GM18498 (cell line): ENCODE measurements around the gene SLC4A3.

Experiments
- ATAC-seq: cut with Tn5 transposase; IDR thresholded peaks from one replicate; pipeline ENCODE4 v1.9.1; 2021; ENCODE audit warnings: mild to moderate bottlenecking, moderate library complexity; ENCODE audit not compliant: unreplicated experiment

The SLC4A3 gene

DNA sequence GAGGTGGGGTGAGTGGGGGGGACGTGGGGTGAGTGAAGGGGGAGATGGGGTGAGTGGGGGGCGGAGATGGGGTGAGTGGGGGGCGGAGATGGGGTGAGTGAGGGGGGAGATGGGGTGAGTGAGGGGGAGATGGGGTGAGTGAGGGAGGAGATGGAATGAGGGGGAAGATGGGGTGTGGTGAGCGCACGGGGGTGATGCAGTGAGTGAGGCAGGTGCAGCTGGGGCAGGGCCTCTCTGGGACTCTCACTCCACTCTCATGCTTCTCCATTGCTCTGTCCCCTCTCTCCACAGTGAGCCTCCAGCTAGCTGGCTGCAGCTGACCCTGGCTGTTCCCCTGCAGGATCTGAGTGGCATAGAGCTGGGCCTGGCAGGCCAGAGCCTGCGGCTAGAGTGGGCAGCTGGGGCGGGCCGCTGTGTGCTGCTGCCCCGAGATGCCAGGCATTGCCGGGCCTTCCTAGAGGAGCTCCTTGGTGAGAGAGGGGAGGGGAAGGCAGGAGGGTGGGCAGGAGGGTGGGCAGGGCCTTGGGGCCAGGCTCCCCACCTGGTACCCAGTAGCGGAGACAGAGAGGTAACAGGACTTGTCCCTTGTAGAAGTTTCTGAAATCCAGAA lies 13.9 kb upstream of the SLC4A3 start:
- no peak for ATAC-seq

DNA sequence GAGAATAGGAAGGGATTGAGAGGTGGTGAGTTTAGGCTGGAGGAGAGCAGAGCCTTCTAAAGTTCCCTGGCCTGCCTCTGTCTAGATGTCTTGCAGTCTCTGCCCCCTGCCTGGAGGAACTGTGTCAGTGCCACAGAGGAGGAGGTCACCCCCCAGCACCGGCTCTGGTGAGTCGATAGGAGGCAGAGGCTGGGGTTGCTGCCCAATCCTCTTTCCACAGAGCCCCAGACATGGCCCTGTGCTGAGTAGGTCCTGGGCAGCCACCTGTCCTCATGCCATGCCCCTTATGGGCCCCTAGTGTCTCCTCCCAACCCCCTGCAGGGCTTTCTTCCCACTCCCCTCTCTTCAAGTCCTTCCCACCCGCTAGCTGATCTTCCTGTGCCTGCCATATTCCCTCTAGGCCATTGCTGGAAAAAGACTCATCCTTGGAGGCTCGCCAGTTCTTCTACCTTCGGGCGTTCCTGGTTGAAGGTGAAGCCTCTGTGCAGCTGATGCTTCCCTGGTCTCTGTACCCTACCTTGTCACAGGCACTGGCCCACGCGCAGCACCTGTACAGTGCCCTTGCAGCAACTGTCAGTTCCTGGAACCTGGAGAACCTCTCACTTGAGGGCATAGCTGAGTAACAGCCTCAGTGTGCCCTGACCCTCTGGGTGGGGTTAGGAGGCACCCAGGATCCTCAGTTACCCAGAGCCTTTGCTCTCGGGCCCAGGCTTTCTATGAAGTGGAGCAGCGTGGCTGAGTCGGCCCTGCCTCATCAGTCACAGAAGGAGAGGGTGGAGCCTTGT lies 13.2 kb upstream of the SLC4A3 start:
- no peak for ATAC-seq

DNA sequence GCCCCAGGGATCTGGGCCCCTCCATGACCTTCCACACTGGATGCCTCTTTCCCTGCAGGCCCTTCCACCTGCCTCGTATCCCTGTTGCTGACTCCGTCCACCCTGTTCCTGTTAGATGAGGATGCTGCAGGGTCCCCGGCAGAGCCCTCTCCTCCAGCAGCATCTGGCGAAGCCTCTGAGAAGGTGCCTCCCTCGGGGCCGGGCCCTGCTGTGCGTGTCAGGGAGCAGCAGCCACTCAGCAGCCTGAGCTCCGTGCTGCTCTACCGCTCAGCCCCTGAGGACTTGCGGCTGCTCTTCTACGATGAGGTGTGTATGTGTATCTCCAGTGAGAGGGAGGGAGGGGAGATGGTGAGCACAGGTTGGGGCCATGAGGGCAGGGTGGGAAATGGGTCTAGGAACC lies 12.4 kb upstream of the SLC4A3 start:
- no peak for ATAC-seq

DNA sequence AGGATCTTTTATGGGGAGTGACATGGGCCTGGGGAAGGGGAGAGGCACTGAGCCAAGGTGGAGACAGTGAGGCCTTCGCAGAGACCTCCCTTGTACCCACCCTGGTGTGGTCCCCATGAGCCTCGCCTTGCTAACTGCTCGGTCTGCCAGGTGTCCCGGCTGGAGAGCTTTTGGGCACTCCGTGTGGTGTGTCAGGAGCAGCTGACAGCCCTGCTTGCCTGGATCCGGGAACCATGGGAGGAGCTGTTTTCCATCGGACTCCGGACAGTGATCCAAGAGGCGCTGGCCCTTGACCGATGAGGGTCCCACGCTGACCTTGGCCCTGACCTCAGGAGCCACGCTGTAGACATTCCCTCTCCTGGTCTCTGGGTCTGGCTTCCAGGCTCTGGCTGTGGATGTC lies 11.5 kb upstream of the SLC4A3 start:
- ATAC-seq = no peak

DNA sequence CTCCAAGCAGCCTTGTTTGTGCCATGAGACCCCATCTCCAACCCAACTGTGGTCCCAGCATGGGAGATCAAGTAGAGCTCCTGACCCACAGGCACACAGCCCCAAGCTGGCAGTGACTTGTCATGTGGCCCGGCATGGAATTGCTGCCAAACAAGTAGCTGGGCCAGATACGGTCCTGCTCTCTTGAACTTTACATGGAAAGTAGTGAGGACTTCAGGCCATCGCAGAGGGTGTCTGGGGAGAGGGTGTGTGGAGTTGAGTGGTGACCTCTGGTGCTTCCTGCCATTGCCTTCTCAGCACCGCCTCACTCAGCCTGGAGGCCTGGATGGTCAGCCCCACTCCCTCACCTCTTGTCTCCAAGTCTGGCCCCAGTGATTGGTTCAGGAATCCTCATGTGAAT lies 10.9 kb upstream of the SLC4A3 start:
- ATAC-seq = no peak

DNA sequence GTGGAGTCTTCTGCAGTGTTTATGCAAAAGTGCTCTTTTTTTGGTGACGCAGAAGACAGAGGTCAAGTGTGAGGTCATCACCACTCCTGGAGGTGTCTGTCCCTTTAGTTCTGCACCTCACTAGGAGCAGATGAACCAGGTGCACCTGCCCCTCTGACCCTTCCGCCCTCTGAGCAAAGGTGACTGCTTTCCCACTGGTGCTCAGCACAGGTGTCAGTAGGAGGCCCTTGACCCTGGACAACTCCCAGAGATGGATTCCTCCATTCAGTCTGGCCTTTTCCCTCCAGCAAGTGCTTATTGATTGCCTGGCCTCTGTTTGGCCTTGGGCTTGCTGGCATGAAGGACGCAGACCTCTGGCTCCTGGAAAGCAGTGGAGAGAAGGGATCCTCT lies 8.7 kb upstream of the SLC4A3 start:
- ATAC-seq = no peak

DNA sequence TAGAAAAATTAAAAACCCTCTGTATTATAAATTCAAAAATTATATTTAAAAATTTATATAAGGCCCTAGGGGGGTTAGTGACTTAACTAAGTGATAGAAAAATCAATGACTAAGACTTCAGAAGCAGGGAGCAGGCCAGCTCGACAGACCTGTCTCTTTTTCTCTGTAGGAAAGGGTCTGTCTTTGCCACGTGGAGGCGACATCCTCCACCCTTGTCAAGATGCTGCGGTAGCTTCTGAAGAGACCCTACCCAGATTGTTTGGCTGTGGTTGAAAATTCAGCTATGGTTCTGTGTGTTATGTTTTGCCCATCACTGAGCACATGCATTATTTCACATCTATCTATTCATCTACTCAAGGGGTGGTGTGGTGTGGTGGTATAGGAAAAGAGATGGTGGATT lies 8.2 kb upstream of the SLC4A3 start:
- no peak for ATAC-seq

DNA sequence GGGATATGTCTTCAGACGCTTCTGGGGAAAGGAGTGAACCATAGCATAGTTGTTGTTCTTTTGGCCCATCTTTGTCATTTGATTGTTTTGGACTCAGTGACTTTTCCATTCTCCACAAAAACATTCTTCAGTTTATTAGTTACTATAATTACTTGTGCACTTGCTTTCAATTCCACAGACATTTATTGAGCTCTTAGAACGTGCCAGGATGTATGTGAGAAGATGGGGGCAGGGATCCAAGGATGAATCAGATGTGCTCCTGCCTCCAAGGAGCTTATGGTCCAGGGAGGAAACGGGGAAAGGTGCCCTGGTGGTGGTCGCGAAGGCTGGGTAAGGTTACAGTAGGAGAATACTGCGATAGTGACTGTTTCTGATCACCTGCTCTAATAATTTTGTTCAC lies 6.9 kb upstream of the SLC4A3 start:
- no peak for ATAC-seq

DNA sequence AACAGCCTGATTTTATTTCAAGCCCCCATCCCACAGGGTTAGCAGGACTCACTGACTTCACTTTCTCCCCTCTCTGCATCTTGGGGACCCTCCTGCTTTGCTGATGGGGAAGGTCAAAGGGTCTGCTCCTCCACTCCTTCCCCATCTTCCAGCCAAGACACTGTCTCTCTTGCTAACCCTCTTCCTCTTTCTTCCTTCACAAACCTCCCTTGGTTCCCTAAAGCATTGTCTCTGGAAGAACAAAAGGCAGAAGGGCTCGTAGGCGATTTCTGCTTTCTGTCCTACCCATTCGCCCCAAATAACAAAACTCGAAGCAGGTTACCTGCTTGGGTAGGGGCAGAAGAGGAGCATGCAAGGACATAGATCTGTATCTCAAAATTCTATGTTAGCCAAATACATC lies 5.5 kb upstream of the SLC4A3 start:
- no peak for ATAC-seq

DNA sequence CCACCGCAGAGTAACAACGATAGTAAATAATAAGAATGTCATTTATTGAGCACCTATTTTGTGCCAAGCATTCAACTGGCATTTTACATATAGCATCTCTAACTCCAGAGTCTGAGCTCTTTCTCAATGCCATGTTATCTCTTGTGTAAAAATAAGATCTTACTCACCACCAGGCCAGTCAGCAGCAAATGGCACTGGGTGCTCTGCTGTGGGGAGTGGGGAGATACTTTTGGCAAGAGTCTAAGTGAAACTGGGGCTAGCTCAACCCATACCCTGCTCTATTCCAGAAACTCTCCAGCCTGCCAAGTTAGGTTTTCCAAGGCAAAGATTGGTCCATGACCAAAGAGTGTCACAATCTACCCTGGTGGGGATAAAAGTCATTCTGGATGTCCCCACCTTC lies 5.0 kb upstream of the SLC4A3 start:
- no peak for ATAC-seq

DNA sequence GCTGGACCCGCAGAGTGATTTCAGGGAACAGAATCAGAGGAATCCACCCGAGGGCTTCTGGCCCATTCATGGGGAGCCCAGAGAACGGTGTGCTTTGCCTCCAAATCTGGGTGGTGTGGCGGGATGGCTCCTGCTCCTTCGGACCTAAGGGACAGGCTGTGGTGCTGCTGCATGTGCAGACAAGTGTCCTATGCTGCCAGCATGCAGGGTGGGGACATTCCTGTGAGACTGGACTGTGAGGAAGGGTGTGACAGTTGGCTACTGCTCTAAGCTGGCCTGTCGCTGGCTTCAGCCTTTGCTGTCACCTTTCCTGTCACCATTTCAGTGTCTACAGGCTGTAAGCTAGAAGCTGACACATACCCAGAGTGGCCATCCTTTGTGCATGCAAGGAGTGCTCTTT lies 2.9 kb upstream of the SLC4A3 start:
- ATAC-seq = no peak

DNA sequence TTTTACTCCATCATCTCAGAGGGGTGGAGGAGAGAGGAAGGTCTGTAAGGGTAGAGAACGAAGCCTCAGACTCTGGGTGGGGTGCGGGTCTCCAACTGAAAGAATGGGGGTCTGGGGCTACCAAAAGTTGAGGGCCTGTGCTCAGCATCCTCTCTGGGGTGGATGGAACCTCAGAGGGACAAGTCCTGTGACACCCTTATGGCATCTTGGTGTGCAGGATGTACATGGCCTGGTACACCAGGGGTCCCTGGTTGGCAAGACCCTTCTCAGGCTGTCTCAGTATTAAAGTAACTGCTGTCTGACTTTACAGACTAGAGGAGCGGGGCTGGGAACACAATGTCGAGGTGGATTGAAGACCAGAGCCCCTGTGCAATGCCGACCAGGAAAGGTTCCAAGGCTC lies 2.3 kb upstream of the SLC4A3 start:
- ATAC-seq = no peak

DNA sequence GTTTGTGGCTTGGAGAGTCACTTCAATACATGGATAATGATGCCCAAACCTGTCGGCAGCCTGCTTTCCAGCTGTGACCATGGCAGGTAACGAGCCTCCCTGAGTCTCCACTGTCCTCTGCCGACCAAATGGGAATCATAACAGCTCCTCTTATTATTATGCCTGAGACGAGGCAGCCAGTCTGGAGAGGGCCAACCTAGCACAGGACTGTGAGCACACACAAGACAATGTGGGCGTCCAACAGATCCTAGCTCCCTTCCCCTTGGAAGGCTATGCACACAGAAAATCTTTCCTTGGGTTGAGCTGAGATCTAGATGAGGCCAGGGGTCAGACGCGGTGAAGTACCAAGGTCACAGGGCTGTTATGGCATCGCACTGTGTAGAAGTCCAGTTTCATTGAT lies 890 bp upstream of the SLC4A3 start:
- no peak for ATAC-seq

DNA sequence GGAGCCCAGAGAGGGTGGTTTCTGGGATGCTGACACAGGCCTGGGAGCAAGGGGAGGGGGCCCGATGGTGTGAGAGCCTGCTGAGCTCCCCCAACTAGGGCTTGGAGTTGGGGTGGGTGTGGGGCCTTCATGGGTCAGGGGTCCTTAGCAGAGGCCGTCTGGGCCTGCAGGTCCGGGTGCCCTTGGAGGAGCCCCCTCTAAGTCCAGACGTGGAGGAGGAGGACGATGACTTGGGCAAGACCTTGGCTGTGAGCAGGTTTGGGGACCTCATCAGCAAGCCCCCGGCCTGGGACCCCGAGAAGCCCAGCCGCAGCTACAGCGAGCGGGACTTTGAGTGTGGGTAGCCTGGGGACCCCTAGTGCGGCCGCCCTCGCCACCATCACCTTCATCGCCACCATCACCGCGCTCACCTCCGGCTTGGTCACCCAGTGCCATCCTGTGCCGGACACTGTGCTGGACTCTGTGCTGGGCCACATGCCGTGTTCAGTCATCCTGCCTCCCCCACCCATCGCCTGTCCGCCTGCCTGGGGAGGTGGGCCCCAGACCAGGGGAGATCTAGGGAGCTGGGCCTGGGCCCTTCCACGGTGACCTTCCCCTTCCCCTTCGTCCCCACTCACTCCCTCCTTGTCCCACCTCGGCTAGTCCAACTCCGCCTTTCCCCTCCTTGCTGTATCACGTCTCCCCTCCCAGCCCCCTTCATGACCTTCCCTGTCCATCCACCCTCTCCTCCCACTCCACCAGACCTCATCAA lies 980 bp downstream of the SLC4A3 start:
- ATAC-seq = no peak

DNA sequence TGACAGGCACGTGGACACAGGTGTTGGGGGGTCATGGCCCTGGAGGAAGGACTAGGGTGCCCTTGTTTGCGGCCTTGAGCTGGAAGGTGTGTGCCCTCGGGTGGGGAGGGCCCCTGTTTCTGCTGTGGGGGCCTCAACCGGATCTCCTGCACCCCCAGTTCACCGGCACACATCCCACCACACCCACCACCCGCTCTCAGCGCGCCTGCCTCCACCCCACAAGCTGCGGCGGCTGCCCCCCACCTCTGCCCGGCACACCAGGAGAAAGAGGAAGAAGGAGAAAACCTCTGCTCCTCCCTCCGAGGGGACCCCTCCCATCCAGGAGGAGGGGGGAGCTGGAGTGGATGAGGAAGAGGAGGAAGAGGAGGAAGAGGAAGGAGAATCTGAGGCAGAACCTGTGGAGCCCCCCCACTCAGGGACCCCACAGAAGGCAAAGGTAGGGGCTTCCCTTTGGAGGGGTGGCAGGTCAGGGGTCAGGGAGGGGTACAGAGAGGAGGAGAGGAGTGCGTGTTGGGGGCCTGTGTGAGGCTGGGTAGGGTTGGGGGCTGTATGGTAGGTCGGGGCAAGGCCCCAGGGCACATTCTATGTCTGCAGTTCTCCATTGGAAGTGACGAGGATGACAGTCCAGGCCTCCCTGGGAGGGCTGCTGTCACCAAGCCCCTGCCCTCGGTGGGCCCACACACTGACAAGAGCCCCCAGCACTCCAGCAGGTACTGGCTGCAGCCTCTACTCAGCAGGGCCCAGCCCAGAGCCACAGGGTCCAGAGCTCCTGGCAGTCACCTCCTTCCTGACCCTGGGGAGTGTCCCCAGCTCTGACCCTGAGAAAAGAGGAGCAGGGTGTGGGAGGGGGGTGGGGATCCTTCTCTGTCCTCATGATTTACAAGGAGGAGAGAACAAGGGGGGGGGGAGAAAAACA lies 1.8 kb downstream of the SLC4A3 start:
- no peak for ATAC-seq

DNA sequence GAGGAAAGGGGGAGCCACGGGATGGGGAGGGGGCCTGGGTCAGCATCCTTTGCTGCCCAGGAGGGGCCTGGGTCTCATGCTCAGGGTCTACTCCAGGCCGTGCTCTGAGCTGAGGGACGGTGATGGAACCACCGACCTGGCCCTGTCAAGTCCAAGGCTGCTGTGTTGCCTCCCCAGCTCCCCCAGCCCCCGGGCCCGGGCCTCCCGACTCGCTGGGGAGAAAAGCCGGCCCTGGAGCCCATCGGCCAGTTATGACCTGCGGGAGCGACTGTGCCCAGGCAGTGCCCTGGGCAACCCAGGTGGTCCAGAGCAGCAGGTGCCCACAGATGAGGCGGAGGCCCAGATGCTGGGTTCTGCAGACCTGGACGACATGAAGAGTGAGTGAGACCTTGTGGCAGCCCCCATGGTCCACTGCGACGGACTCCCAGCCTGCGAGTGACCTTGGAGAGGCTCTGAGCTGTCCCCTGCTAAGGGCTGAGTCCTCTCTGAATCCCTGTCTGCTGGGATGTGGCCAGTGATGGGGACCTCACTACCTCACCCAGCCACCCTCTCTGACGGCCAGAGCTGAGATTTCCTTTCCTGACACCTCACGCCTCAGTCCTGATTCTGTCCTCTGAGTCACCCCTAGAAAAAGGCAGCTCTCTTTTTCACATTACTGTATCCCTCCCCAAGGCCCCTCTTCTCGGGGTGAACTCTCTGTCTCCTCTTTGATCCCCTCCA lies 2.7 kb downstream of the SLC4A3 start:
- no peak for ATAC-seq

DNA sequence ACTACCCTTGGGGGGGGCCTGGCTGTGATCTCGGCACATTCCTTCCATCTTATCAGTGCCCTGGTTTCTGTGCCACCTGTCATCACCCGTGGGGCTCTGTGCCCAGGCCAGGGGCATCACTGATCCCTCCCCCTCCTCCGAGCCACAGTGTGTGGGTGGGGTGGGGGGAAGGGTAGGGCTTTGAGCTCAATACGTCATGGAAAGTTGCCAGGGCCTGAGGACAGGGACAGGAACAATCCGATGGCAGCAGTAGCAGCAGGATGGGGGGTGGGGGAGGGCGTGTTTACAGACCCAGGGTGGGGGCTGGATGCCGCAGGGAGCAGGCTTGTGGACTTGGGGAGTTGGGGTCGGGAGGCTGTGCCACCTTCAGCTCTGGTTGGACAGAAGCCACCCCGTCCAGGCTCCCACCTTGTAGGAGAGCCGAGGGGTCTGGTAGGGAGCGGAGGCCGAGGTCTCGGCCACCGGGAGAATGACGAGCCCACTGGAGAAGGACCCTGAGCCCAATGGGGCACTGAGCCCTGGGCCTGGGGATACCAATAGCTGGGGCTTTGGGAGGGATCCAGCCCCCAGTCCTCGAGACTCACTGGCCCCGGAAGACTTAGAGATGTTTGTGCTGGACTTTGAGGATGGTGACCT lies 3.5 kb downstream of the SLC4A3 start:
- no peak for ATAC-seq

DNA sequence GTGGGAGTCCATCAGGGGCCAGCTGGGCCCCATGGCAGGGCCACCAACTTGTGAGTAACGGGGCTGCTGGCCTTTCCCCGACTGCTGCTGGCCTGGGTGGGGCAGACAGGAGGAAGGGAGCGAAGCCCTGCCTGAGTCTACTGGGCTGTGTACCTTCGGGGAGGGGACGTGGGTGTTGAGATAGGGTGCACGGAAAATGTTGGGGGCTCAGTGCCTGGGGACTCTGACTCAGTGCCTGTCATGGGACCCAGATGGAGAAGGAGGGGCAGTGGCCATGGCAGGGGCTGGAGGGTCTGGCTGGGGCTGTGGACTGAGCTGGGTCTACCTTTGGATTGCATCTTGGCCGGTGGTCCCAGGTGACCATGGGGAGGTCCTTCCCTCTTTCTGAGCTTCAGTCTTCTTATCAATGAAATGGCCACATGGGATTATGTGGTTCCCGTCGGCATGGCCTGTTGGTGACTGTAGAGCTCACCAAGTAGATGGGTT lies 4.0 kb downstream of the SLC4A3 start:
- no peak for ATAC-seq

DNA sequence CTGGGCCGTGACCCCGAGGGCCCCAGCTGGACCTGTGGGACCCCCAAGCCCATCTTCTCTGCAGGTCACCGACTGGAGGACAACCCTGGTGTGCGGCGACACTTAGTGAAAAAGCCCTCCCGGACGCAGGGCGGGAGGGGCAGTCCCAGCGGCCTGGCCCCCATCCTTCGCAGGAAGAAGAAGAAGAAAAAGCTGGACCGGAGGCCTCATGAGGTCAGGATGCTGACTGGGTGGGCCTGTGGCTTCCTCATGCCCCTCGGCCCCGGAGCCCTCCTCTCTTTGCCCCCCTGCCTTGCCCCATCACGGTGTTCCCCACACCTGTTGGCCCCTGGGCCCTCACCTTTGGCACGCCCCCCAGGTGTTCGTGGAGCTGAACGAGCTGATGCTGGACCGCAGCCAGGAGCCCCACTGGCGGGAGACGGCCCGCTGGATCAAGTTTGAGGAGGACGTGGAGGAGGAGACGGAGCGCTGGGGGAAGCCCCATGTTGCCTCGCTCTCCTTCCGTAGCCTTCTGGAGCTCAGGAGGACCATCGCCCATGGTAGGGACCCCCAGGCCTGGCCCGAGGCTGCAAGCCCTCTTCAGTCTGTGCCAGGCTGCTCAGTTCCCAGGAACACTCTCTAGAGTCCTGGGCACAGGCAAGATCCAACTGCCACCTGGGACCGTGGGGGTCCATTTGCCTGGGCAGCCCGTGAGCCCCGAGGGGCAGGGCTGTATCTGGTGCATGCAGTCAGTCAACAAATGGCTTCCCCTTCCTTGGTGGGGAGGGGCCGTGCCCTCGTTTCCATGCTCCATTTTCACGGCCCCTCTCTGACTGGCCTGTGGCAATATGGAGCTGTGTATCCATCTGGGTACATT lies 4.7 kb downstream of the SLC4A3 start:
- no peak for ATAC-seq
